K562 (cell line): ENCODE data around the gene TMEM53. TPM values are rescaled to one million over a fixed set of nuclear protein-coding genes. Genes with fewer than 3 reads are reported as not detected.

ENCODE experiments used
- ATAC-seq: fragments of 200-7000 bp; cut with Tn5 transposase; 3 replicates; pipeline ENCODE4 v1.9.1; 2020; ENCODE audit warnings: moderate library complexity
- BruUV-seq: library from RNA; stranded (reverse); fragments of 400-500 nt; replicated peaks from 2 replicates; lab custom pipeline; 2021; lab: Mats Ljungman, UMichigan
- CTCF ChIA-PET: fragments of 300-600 bp; formaldehyde crosslinking; extraction: SDS; loops from one replicate; lab custom pipeline; 2021; ENCODE audit warnings: low intra/inter-chr PET ratio; lab: Yijun Ruan, JAX
- POLR2A ChIA-PET: fragments of 300-600, 350-650 bp; sonication (Branson Sonifier 250); formaldehyde crosslinking; extraction: SDS; loops from one replicate; lab custom pipeline; 2021; ENCODE audit warnings: antibody characterized with exemption, inconsistent platforms; lab: Yijun Ruan, JAX
- DNase-seq, 4 experiments: peaks; one replicate each; pipeline versions ENCODE4 v3.0.0 to v3.0.0-alpha.2; 2011 to 2018; ENCODE audit warnings: low spot score in 3 of 4, mixed read lengths in 3 of 4; ENCODE audit errors: extremely low read depth in 1 of 4
- FAIRE-seq: peaks from 2 replicates; lab custom pipeline; 2011; peaks lifted over from hg19 to GRCh38; lab: Jason Lieb, UNC
- H2AFZ ChIP-seq: 2 replicates; pipeline ENCODE4 v1.6.0; 2011; ENCODE audit warnings: low read depth, low read length, control low read depth, inconsistent platforms
- H3K27ac ChIP-seq: fragments of 200-600 bp; 3 replicates; pipeline ENCODE4 v1.8.0; 2011; ENCODE audit warnings: low read depth, mild to moderate bottlenecking, control low read depth, inconsistent platforms, low read length, moderate library complexity, mixed read lengths; ENCODE audit errors: extremely low read depth
- H3K27me3 ChIP-seq, 2 experiments: fragments of 300-600 bp in 1 of 2; 2 replicates in 1 of 2; 3 replicates in 1 of 2; pipeline versions ENCODE4 v1.6.0 to v1.8.0; 2011; ENCODE audit warnings: inconsistent platforms in 2 of 2, low read length in 2 of 2, mild to moderate bottlenecking in 1 of 2, mixed read lengths in 1 of 2, moderate library complexity in 1 of 2; ENCODE audit not compliant: control insufficient read depth in 2 of 2, insufficient read depth in 2 of 2
- H3K36me3 ChIP-seq: fragments of 300-600 bp; 3 replicates; pipeline ENCODE4 v1.8.0; 2011; ENCODE audit warnings: mild to moderate bottlenecking, low read length, inconsistent platforms; ENCODE audit not compliant: control insufficient read depth, insufficient read depth
- H3K4me1 ChIP-seq, 2 experiments: fragments of 200-600 bp in 1 of 2; replicated peaks in 1 of 2; 2 replicates in 1 of 2; 3 replicates in 1 of 2; pipeline versions ENCODE4 v1.5.1 to v1.8.0; 2011; ENCODE audit warnings: inconsistent platforms in 2 of 2, low read length in 2 of 2, mild to moderate bottlenecking in 1 of 2, mixed read lengths in 1 of 2, moderate library complexity in 1 of 2; ENCODE audit not compliant: control insufficient read depth in 2 of 2, insufficient read depth in 2 of 2
- H3K4me2 ChIP-seq: 2 replicates; pipeline ENCODE4 v1.6.1; 2011; ENCODE audit warnings: low read length, control low read depth, inconsistent platforms, mixed read lengths; ENCODE audit not compliant: insufficient read depth
- H3K4me3 ChIP-seq: fragments of 200-600 bp; sonication (generic), shearing (Covaris generic); 2 replicates; pipeline ENCODE4 v1.5.1; 2016; ENCODE audit warnings: control low read depth, inconsistent platforms
- H3K79me2 ChIP-seq: fragments of 200-600 bp; 3 replicates; pipeline ENCODE4 v1.8.0; 2011; ENCODE audit warnings: low read length, inconsistent platforms; ENCODE audit not compliant: control insufficient read depth, insufficient read depth
- H3K9ac ChIP-seq, 2 experiments: 2 replicates each; pipeline versions ENCODE4 v1.6.0 to v1.6.1; 2011; ENCODE audit warnings: low read depth in 2 of 2, low read length in 2 of 2, control low read depth in 1 of 2, inconsistent platforms in 1 of 2, mild to moderate bottlenecking in 1 of 2, mixed read lengths in 1 of 2; ENCODE audit not compliant: insufficient read depth in 1 of 2
- H3K9me1 ChIP-seq: one replicate; pipeline ENCODE4 v1.6.0; 2011; ENCODE audit warnings: inconsistent platforms, mild to moderate bottlenecking, low read length, moderate library complexity; ENCODE audit not compliant: control insufficient read depth, insufficient read depth
- H3K9me3 ChIP-seq: replicated peaks from 2 replicates; pipeline ENCODE4 v1.5.1; 2011; ENCODE audit warnings: low read depth, low read length, inconsistent platforms; ENCODE audit not compliant: control insufficient read depth, insufficient read depth
- H4K20me1 ChIP-seq: replicated peaks from 2 replicates; pipeline ENCODE4 v1.6.1; 2011; ENCODE audit warnings: low read length, inconsistent platforms, mixed read lengths; ENCODE audit not compliant: control insufficient read depth, insufficient read depth
- FOXK1 ChIP-seq: sonication (generic); formaldehyde crosslinking; IDR thresholded peaks from 2 replicates; pipeline ENCODE4 v1.8.0; 2022; ENCODE audit warnings: missing genetic modification reagents, mild to moderate bottlenecking, borderline replicate concordance
- POLR2AphosphoS5 ChIP-seq: IDR thresholded peaks from 2 replicates; pipeline ENCODE4 v1.6.1; 2011; ENCODE audit warnings: mild to moderate bottlenecking, low read depth, low read length, moderate library complexity; ENCODE audit not compliant: control insufficient read depth, insufficient read depth
- SMC3 ChIP-seq: conservative IDR thresholded peaks from 2 replicates; pipeline ENCODE4 v1.6.1; 2011; ENCODE audit warnings: low read depth, low read length, improper control_type of control experiment; ENCODE audit not compliant: insufficient read depth
- ZNF133 ChIP-seq: fragments of 250-450 bp; sonication (Bioruptor Pico); IDR thresholded peaks from 2 replicates; pipeline ENCODE4 v1.4.0; 2020; ENCODE audit warnings: mild to moderate bottlenecking
- WGBS: fragments of 100-300 bp; shearing (Covaris generic); methylation state at CpG from one replicate; pipeline ENCODE4 v1.1.6; 2016; ENCODE audit warnings: low coverage, mixed read lengths; ENCODE audit not compliant: insufficient coverage; ENCODE audit errors: missing lambda C conversion rate; 5-methylcytosine and 5-hydroxymethylcytosine counted together
- in situ Hi-C: fragments of 300-500 bp; cut with MboI; formaldehyde crosslinking; loops from 4 replicates; pipeline ENCODE4 v1.15.0; 2018; ENCODE audit warnings: inconsistent platforms, mixed read lengths
- intact Hi-C: fragments of 100-400 bp; cut with micrococcal nuclease; formaldehyde crosslinking; loops from 2 replicates; pipeline ENCODE4 v1.14.2; 2022
- polyA plus RNA-seq, 8 experiments: library from polyadenylated mRNA; depleted of rRNA in 4 of 8; stranded (reverse) in 5 of 8; unstranded in 3 of 8; fragments of >200 nt; fragmentation: Nextera tagmentation in 2 of 8; fragmentation: Illumina TruSeq in 1 of 8; extraction: Ambion mirVana in 2 of 8; extraction: Trizol in 1 of 8; gene quantifications; 2 replicates each; pipeline versions ENCODE4 v1.2.1 to v1.2.3, GENCODE V29; 2011 to 2014; ENCODE audit warnings: inconsistent platforms in 1 of 8, missing spikeins in 1 of 8
- total RNA-seq, 7 experiments: library from RNA; depleted of rRNA in 6 of 7; stranded (reverse); fragments of >200 nt in 6 of 7; fragmentation: Illumina TruSeq in 2 of 7; extraction: Trizol in 2 of 7; gene quantifications; 2 replicates each; pipeline versions ENCODE4 v1.2.1 to v1.2.3, GENCODE V29; 2011 to 2021; ENCODE audit warnings: low replicate concordance in 1 of 7

Gene TMEM53
- total and polyA plus RNA-seq, 9 of the 15 experiments (the other 6 are each of a cell fraction or from before 2014, with no cell fraction given) = 0.23 to 3.7 (median 2.0) TPM

GRCh38 chr1:44604157-44604955 is 69.9 kb downstream of the TMEM53 start:
- 0 out of 4 replicates have a peak overlapping the region, but pooled peaks of 1 of the 2 experiments have one; percentile 2 for H3K9ac ChIP-seq
- BruUV-seq = no TSS peak
- POLR2A ChIA-PET = interaction anchor here (1.0 to 1.3 kb wide), 3 partner anchors 20 to 117 kb away, joined by 3 to 6 read pairs (median 3); no protein-coding TSS in a partner anchor
- in situ Hi-C loops = no loop called here
- DNase-seq (no peak), ATAC-seq (no peak), FAIRE-seq (no peak)
- H3K27ac ChIP-seq = no peak overlapping the region
- peaks cover 32 to 49% of the 10 kb centered on the region in 2 experiments; a peak in 4 of 5 replicates for H3K27me3 ChIP-seq
- no peaks in the 10 kb centered on the region for H3K9me3 ChIP-seq
- CTCF ChIA-PET = no interaction called here
- H3K9me1 ChIP-seq = peaks cover 4% of the 10 kb centered on the region
- H3K4me3 ChIP-seq = no peak overlapping the region
- peaks cover 2 to 10% of the 10 kb centered on the region in 2 experiments; a peak in 3 of 5 replicates for H3K4me1 ChIP-seq
- H3K79me2 ChIP-seq = no peaks in the 10 kb centered on the region
- no peaks in the 10 kb centered on the region for H3K36me3 ChIP-seq
- no peak overlapping the region for H3K4me2 ChIP-seq
- H4K20me1 ChIP-seq = no peaks in the 10 kb centered on the region; the same call in 1 of the 2 replicates
- 3% methylated on average over 3 of the region's 3 CpGs for WGBS
- intact Hi-C loops = no loop called here
- H2AFZ ChIP-seq = no peak overlapping the region
- TF ChIP-seq POLR2AphosphoS5 (no peak), FOXK1 (CRISPR knock-in tag) (0 out of 2 replicates have a peak, but pooled peaks have one; percentile 26)
- TF ChIP-seq, all 486 proteins: peak for 1

- Histone ChIP-seq H3K9ac (peak overlapping the region in 1 of 2 experiments; percentile 23; a peak in 1 of 4 replicates), H3K27ac (no peak overlapping the region), H3K27me3 (peaks cover 35 to 53% of the 10 kb centered on the region in 2 experiments; a peak in 4 of 5 replicates), H3K4me2 (no peak overlapping the region), H3K9me1 (peaks cover 4% of the 10 kb centered on the region), H2AFZ (no peak overlapping the region), H3K36me3 (no peaks in the 10 kb centered on the region), H3K9me3 (no peaks in the 10 kb centered on the region), H3K79me2 (no peaks in the 10 kb centered on the region), H4K20me1 (no peaks in the 10 kb centered on the region; the same call in 1 of the 2 replicates), H3K4me3 (no peak overlapping the region), H3K4me1 (peaks cover 0 to 6% of the 10 kb centered on the region in 2 experiments; a peak in 1 of 5 replicates)
- WGBS = 0% methylated on average over 4 of the region's 4 CpGs
- ChIA-PET POLR2A (interaction anchor here (0.5 to 1.3 kb wide), 5 partner anchors 20 to 207 kb away, joined by 3 to 6 read pairs (median 3); no protein-coding TSS in a partner anchor), CTCF (no interaction called here)
- ATAC-seq (no peak), FAIRE-seq (no peak), DNase-seq (no peak)
- in situ Hi-C loops (no loop called here), intact Hi-C loops (no loop called here)
- no TSS peak for BruUV-seq
- no peak for TF ChIP-seq ZNF133 (CRISPR knock-in tag)
- TF ChIP-seq SMC3 = no peak
Measured at GRCh38 chr1:44603718-44604117, 70.6 kb downstream of the TMEM53 start.
